Endothelial cell of umbilical vein (primary cell): Measurements from ENCODE around the gene DNMT3L. TPM values are rescaled to one million over a fixed set of nuclear protein-coding genes. Genes with fewer than 3 reads are reported as not detected.

Experiments used
- BruUV-seq: library from RNA; stranded (reverse); fragments of 400-500 nt; replicated peaks from 2 replicates; lab custom pipeline; 2021; lab: Mats Ljungman, UMichigan
- CTCF ChIA-PET: fragments of 300-600, 350-600 bp; sonication (Branson Sonifier 250); formaldehyde crosslinking; loops from one replicate; lab custom pipeline; 2021; ENCODE audit warnings: antibody characterized with exemption, inconsistent platforms; lab: Charles Lee
- POLR2A ChIA-PET: fragments of 300-600, 350-600 bp; sonication (Branson Sonifier 250); formaldehyde crosslinking; loops from one replicate; lab custom pipeline; 2021; ENCODE audit warnings: antibody characterized with exemption, inconsistent platforms; lab: Charles Lee
- DNase-seq: peaks from one replicate; pipeline ENCODE4 v3.0.0-alpha.2; 2011; ENCODE audit warnings: low read depth, low spot score
- FAIRE-seq: peaks from 2 replicates; lab custom pipeline; 2011; peaks lifted over from hg19 to GRCh38; lab: Jason Lieb, UNC
- H2AFZ ChIP-seq: 2 replicates; pipeline ENCODE4 v1.6.0; 2012; ENCODE audit warnings: low read depth, low read length, control low read depth, inconsistent platforms
- H3K27ac ChIP-seq: 2 replicates; pipeline ENCODE4 v1.5.1; 2011; ENCODE audit warnings: low read depth, mild to moderate bottlenecking, control low read depth, low read length, moderate library complexity; ENCODE audit not compliant: insufficient read depth
- H3K27me3 ChIP-seq, 2 experiments: 2 replicates each; pipeline versions ENCODE4 v1.6.0 to v1.6.1; 2011; ENCODE audit warnings: low read length in 2 of 2, mixed read lengths in 1 of 2; ENCODE audit not compliant: control insufficient read depth in 2 of 2, insufficient read depth in 2 of 2
- H3K36me3 ChIP-seq, 2 experiments: 2 replicates in 1 of 2; 3 replicates in 1 of 2; pipeline ENCODE4 v1.5.1; 2011; ENCODE audit warnings: low read length in 2 of 2, mild to moderate bottlenecking in 1 of 2, moderate library complexity in 1 of 2; ENCODE audit not compliant: control insufficient read depth in 2 of 2, insufficient read depth in 2 of 2; ENCODE audit errors: extremely low read depth in 1 of 2
- H3K4me1 ChIP-seq: 3 replicates; pipeline ENCODE4 v1.5.1; 2011; ENCODE audit warnings: mild to moderate bottlenecking, low read length; ENCODE audit not compliant: control insufficient read depth, insufficient read depth; ENCODE audit errors: extremely low read depth
- H3K4me2 ChIP-seq: 2 replicates; pipeline ENCODE4 v1.6.1; 2011; ENCODE audit warnings: low read length, control low read depth, mixed read lengths; ENCODE audit not compliant: insufficient read depth
- H3K4me3 ChIP-seq, 3 experiments: fragments of 200-600 bp in 1 of 3; sonication (generic), shearing (Covaris generic) in 1 of 3; replicated peaks in 1 of 3; 2 replicates each; pipeline ENCODE4 v1.5.1; 2011 to 2016; ENCODE audit warnings: control low read depth in 3 of 3, low read length in 3 of 3, mild to moderate bottlenecking in 2 of 3, inconsistent platforms in 1 of 3, low read depth in 1 of 3, moderate library complexity in 1 of 3; ENCODE audit not compliant: insufficient read depth in 1 of 3
- H3K79me2 ChIP-seq: 2 replicates; pipeline ENCODE4 v1.6.0; 2012; ENCODE audit warnings: low read length, inconsistent platforms; ENCODE audit not compliant: control insufficient read depth, insufficient read depth
- H3K9ac ChIP-seq: replicated peaks from 2 replicates; pipeline ENCODE3; 2011; ENCODE audit warnings: low read length, control low read depth; ENCODE audit not compliant: insufficient read depth; ENCODE audit errors: extremely low read depth
- H3K9me1 ChIP-seq: replicated peaks from 3 replicates; pipeline ENCODE4 v1.6.0; 2011; ENCODE audit warnings: mild to moderate bottlenecking, low read length; ENCODE audit not compliant: control insufficient read depth, insufficient read depth; ENCODE audit errors: extremely low read depth
- H3K9me3 ChIP-seq: replicated peaks from 2 replicates; pipeline ENCODE4 v1.5.1; 2012; ENCODE audit warnings: low read length, inconsistent platforms; ENCODE audit not compliant: control insufficient read depth, insufficient read depth
- H4K20me1 ChIP-seq: replicated peaks from 2 replicates; pipeline ENCODE3; 2011; ENCODE audit warnings: mild to moderate bottlenecking, low read length; ENCODE audit not compliant: control insufficient read depth, insufficient read depth; ENCODE audit errors: extremely low read depth
- EZH2 ChIP-seq: IDR thresholded peaks from 2 replicates; pipeline ENCODE4 v1.6.1; 2012; ENCODE audit warnings: borderline replicate concordance, low read depth, mild to moderate bottlenecking, moderate library complexity, low read length, inconsistent platforms; ENCODE audit not compliant: severe bottlenecking
- FOS ChIP-seq: IDR thresholded peaks from 2 replicates; pipeline ENCODE4 v1.6.1; 2011; ENCODE audit warnings: mild to moderate bottlenecking, low read length, moderate library complexity, borderline replicate concordance; ENCODE audit not compliant: insufficient read depth
- GATA2 ChIP-seq: IDR thresholded peaks from 2 replicates; pipeline ENCODE4 v1.7.0; 2011; ENCODE audit warnings: low read depth, mild to moderate bottlenecking, moderate library complexity, mixed read lengths, low read length; ENCODE audit not compliant: insufficient read length, insufficient read depth
- JUN ChIP-seq: IDR thresholded peaks from 2 replicates; pipeline ENCODE4 v1.6.1; 2011; ENCODE audit warnings: borderline replicate concordance, low read depth; ENCODE audit not compliant: insufficient read length, insufficient read depth
- MYC ChIP-seq: IDR thresholded peaks from one replicate; pipeline ENCODE4 v1.6.1; 2011; ENCODE audit warnings: mild to moderate bottlenecking, low read depth, low read length
- POLR2A ChIP-seq: IDR thresholded peaks from 2 replicates; pipeline ENCODE4 v1.6.1; 2012; ENCODE audit warnings: low read depth, mild to moderate bottlenecking, control low read depth, low read length
- POLR2AphosphoS5 ChIP-seq: IDR thresholded peaks from 2 replicates; pipeline ENCODE4 v1.6.1; 2012; ENCODE audit warnings: low read depth, mild to moderate bottlenecking, control low read depth, low read length, moderate library complexity; ENCODE audit not compliant: insufficient read depth
- dilution Hi-C: fragments of 300-500 bp; cut with MboI; formaldehyde crosslinking; loops from one replicate; pipeline ENCODE4 v1.15.0; 2019; ENCODE audit warnings: low sequenced_read_pairs; ENCODE audit not compliant: extremely low pct_ligation_motif_present
- intact Hi-C: fragments of 100-400 bp; cut with micrococcal nuclease; formaldehyde crosslinking; loops from one replicate; pipeline ENCODE4 v1.10.0; 2022
- polyA plus RNA-seq, 4 experiments: library from polyadenylated mRNA; depleted of rRNA in 3 of 4; stranded (reverse) in 3 of 4; unstranded in 1 of 4; fragments of >200 nt; gene quantifications; 2 replicates each; pipeline versions ENCODE4 v1.2.1 to v1.2.3, GENCODE V29; 2011 to 2012; ENCODE audit warnings: missing spikeins in 1 of 4
- total RNA-seq: library from RNA; stranded (reverse); gene quantifications from 2 replicates; pipeline ENCODE4 v1.2.3, GENCODE V29; 2021
- TF ChIP-seq, protein P1 (sequence below), 2 donors: IDR thresholded peaks; 1 replicate in 1 of 2; 2 replicates in 1 of 2; pipeline ENCODE4 v1.5.1; 2011; ENCODE audit warnings: low read length in 2 of 2, mild to moderate bottlenecking in 2 of 2, moderate library complexity in 2 of 2, control low read depth in 1 of 2, inconsistent platforms in 1 of 2, low read depth in 1 of 2; ENCODE audit not compliant: insufficient read depth in 1 of 2; ENCODE audit errors: extremely low read depth in 1 of 2
- TF ChIP-seq, protein P2 (sequence below): IDR thresholded peaks from 2 replicates; pipeline ENCODE4 v1.6.1; 2011; ENCODE audit not compliant: insufficient read depth, insufficient read length

Gene DNMT3L
- total and polyA plus RNA-seq, 2 donors (not counting 3 experiments of a cell fraction or from before 2014, with no cell fraction given) = not detected

DNA sequence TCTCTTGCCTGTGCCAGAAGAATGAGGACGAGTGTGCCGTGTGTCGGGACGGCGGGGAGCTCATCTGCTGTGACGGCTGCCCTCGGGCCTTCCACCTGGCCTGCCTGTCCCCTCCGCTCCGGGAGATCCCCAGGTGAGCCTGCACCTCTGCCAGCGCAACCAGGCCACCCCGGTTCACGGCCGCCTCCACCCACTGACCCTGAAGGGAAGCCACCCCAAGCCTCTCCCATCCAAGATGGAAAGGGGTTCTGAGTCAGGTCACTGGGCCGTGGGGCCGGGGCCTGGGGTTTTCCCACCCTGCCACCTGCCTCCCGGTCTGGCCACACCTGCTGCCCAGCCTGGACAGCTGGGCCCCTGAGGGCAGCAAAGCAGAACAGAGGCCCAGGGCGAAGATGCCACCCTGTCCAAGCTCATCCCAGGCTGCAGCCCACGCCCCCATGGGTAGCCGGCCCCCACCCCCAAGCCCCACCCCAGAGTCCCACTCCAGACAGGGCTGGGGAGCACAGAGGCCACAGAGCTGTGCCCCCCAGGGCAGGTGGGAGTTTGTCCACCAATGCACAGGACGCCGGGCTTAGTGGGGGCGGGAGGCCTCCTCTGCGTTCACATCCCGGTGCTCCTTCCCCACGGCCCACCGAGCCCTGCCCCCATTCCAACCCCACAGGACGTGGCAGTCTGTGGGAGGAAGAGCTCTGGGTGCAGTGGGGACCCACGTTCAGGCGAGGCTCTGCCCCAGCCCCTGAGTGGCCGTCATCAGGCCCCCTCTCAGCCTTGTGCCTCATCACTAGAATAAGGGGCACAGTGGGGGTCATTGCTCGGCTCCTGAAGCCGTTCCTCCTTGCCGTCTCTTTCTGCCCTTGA, 29.6 kb upstream of the DNMT3L start:
- TF ChIP-seq POLR2AphosphoS5 = no peak
- no peak for TF ChIP-seq POLR2A
- TF ChIP-seq, protein P1, sequence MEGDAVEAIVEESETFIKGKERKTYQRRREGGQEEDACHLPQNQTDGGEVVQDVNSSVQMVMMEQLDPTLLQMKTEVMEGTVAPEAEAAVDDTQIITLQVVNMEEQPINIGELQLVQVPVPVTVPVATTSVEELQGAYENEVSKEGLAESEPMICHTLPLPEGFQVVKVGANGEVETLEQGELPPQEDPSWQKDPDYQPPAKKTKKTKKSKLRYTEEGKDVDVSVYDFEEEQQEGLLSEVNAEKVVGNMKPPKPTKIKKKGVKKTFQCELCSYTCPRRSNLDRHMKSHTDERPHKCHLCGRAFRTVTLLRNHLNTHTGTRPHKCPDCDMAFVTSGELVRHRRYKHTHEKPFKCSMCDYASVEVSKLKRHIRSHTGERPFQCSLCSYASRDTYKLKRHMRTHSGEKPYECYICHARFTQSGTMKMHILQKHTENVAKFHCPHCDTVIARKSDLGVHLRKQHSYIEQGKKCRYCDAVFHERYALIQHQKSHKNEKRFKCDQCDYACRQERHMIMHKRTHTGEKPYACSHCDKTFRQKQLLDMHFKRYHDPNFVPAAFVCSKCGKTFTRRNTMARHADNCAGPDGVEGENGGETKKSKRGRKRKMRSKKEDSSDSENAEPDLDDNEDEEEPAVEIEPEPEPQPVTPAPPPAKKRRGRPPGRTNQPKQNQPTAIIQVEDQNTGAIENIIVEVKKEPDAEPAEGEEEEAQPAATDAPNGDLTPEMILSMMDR (IDR thresholded peaks at IDR 0.05; ENCODE audit: extremely low read depth in 1 of 2, insufficient read depth in 1 of 2, low read depth in 1 of 2, low read length in 2 of 2) = no peak
- TF ChIP-seq, protein P2, sequence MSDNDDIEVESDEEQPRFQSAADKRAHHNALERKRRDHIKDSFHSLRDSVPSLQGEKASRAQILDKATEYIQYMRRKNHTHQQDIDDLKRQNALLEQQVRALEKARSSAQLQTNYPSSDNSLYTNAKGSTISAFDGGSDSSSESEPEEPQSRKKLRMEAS = no peak
- no peak for TF ChIP-seq FOS
- no peak for TF ChIP-seq GATA2
- TF ChIP-seq MYC = no peak
- no peak for TF ChIP-seq JUN
- no peak for TF ChIP-seq EZH2
- Histone ChIP-seq H3K9me1 (no peaks in the 10 kb centered on the region), H3K9ac (no peak overlapping the region), H3K27me3 (peaks cover 0 to 3% of the 10 kb centered on the region in 2 experiments), H3K4me2 (no peak overlapping the region), H3K4me1 (no peaks in the 10 kb centered on the region), H3K36me3 (no peaks in the 10 kb centered on the region), H3K79me2 (no peaks in the 10 kb centered on the region), H3K9me3 (no peaks in the 10 kb centered on the region), H3K4me3 (no peak overlapping the region), H3K27ac (no peak overlapping the region), H4K20me1 (no peaks in the 10 kb centered on the region), H2AFZ (no peak overlapping the region)
- ChIA-PET CTCF (no interaction called here), POLR2A (no interaction called here)
- DNase-seq = no peak
- BruUV-seq = no TSS peak
- dilution Hi-C loops (no loop called here), intact Hi-C loops (no loop called here)
- no peak for FAIRE-seq
